Panc1 (cell line): Measurements from ENCODE around the gene FKBP1B. TPM values are rescaled to one million over a fixed set of nuclear protein-coding genes. Genes with fewer than 3 reads are reported as not detected.

Experiments
- ATAC-seq: fragments of 200-7000 bp; cut with Tn5 transposase; 2 replicates; pipeline ENCODE4 v1.9.1; 2020; ENCODE audit warnings: mild to moderate bottlenecking, moderate library complexity
- BruUV-seq: library from RNA; stranded (reverse); fragments of 400-500 nt; replicated peaks from 2 replicates; lab custom pipeline; 2021; lab: Mats Ljungman, UMichigan
- CTCF ChIA-PET: fragments of 300-600 bp; sonication (Branson Sonifier 250); formaldehyde crosslinking; loops from one replicate; lab custom pipeline; 2022; ENCODE audit warnings: antibody characterized with exemption; lab: Charles Lee
- POLR2A ChIA-PET: fragments of 300-600 bp; sonication (Branson Sonifier 250); formaldehyde crosslinking; loops from one replicate; lab custom pipeline; 2022; ENCODE audit warnings: antibody characterized with exemption; lab: Charles Lee
- DNase-seq: peaks from one replicate; pipeline ENCODE4 v3.0.0-alpha.2; 2010; ENCODE audit warnings: low read depth, low spot score
- H3K27ac ChIP-seq: 2 replicates; pipeline ENCODE4 v1.5.1; 2011; ENCODE audit warnings: mild to moderate bottlenecking, low read length, inconsistent platforms
- H3K27me3 ChIP-seq: fragments of 200-500 bp; sonication (Bioruptor generic); 2 replicates; pipeline ENCODE4 v1.6.0; 2014; ENCODE audit warnings: low read length, inconsistent platforms; ENCODE audit not compliant: control insufficient read depth, insufficient read depth
- H3K36me3 ChIP-seq: fragments of 200-500 bp; sonication (Bioruptor generic); 2 replicates; pipeline ENCODE4 v1.5.1; 2014; ENCODE audit warnings: inconsistent platforms, mild to moderate bottlenecking, low read length, moderate library complexity; ENCODE audit not compliant: control insufficient read depth, insufficient read depth
- H3K4me1 ChIP-seq: 2 replicates; pipeline ENCODE4 v1.5.1; 2011; ENCODE audit warnings: inconsistent platforms, mild to moderate bottlenecking, low read length, moderate library complexity; ENCODE audit not compliant: control insufficient read depth, insufficient read depth
- H3K4me3 ChIP-seq, 2 experiments: 2 replicates each; pipeline ENCODE4 v1.5.1; 2011 to 2012; ENCODE audit warnings: low read depth in 2 of 2, low read length in 2 of 2, mild to moderate bottlenecking in 2 of 2, inconsistent platforms in 1 of 2, moderate library complexity in 1 of 2
- H3K9me3 ChIP-seq: fragments of 200-500 bp; sonication (Bioruptor generic); 2 replicates; pipeline ENCODE4 v1.5.1; 2014; ENCODE audit warnings: low read depth, mild to moderate bottlenecking, inconsistent platforms, low read length, moderate library complexity; ENCODE audit not compliant: control insufficient read depth, insufficient read depth
- POLR2AphosphoS5 ChIP-seq: IDR thresholded peaks from 2 replicates; pipeline ENCODE4 v1.6.1; 2012; ENCODE audit warnings: mild to moderate bottlenecking, low read depth, low read length, moderate library complexity
- REST ChIP-seq, 2 experiments: IDR thresholded peaks; 2 replicates each; pipeline ENCODE4 v1.6.1; 2011 to 2012; ENCODE audit warnings: low read depth in 2 of 2, control low read depth in 1 of 2, low read length in 1 of 2, mild to moderate bottlenecking in 1 of 2, moderate library complexity in 1 of 2; ENCODE audit not compliant: insufficient read depth in 1 of 2
- SIN3A ChIP-seq: IDR thresholded peaks from 2 replicates; pipeline ENCODE4 v1.6.1; 2012; ENCODE audit warnings: low read depth, mild to moderate bottlenecking, low read length, moderate library complexity, borderline replicate concordance; ENCODE audit not compliant: insufficient read depth
- TCF7L2 ChIP-seq: IDR thresholded peaks from 2 replicates; pipeline ENCODE4 v1.6.1; 2011; ENCODE audit warnings: mild to moderate bottlenecking, low read depth, low read length, inconsistent platforms
- in situ Hi-C: cut with HindIII; loops from 2 replicates; pipeline ENCODE4 v1.10.0; 2016; ENCODE audit warnings: low sequenced_read_pairs, low pct_unique_long_range_greater_than_20kb
- intact Hi-C: fragments of 100-400 bp; cut with micrococcal nuclease; formaldehyde crosslinking; loops from one replicate; pipeline ENCODE4 v1.10.0; 2022; ENCODE audit not compliant: unreplicated experiment
- total RNA-seq: library from RNA; stranded (reverse); gene quantifications from one replicate; pipeline ENCODE4 v1.2.1, GENCODE V29; 2021; ENCODE audit not compliant: unreplicated experiment
- TF ChIP-seq, protein P1 (sequence below): fragments of 450-650 bp; IDR thresholded peaks from 2 replicates; pipeline ENCODE4 v1.5.1; 2017; ENCODE audit warnings: mild to moderate bottlenecking

FKBP1B gene
- total RNA-seq, 1 experiment from 2014 or later = 19.9 TPM

DNA sequence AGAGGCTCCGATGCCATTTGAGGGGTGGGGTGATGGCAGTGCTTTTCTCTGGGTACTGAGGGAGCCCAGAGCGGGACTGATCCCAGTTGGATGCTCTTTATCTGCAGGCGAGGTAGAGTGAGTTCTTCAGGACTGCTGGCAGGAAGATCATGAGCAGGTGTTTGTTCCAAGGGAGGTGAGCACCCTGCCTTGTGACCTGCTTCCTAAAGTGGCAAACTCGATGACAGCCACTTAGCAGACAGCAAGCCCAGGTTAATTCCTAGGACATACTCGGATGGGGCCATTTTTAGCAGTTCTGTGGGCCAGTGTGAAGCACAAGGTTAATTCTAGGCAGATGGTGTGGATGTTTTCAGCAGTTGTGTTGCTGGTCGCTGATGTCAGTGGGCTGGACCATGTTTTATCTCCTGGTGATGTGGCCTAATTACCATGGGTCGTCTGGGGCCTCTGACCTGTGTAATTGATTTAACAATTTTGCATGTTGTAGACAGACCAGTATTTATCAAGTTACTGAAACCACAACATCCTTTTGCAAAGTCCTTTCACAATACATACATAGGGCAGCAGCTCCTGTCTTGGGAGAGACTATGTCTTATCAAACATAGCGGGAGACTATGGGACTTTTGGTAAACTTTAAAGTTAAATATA, 4.9 kb downstream of the FKBP1B start:
- in situ Hi-C loops = no loop called here

DNA sequence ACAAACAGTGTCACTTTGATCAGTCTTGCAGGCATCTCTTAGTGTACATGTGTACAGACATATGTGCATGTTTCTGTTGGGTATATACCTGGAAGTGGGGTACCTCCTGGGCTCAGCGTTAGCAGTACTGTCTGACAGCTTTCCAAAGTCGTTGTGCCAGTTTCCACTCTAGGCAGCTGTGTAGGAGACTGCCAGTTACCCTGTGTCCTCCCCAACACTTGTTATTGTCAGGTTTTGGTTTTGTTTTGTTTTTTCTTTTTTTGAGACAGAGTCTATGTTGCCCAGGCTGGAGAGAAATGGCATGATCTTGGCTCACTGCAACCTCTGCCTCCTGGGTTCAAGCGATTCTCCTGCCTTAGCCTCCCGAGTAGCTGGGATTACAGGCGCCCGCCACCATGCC, 6.2 kb downstream of the FKBP1B start:
- Histone ChIP-seq H3K4me1 (peaks cover 14% of the 10 kb centered on the region; the same call in 1 of the 2 replicates), H3K4me3 (no peak overlapping the region), H3K36me3 (no peaks in the 10 kb centered on the region), H3K27me3 (no peaks in the 10 kb centered on the region), H3K27ac (no peak overlapping the region), H3K9me3 (no peaks in the 10 kb centered on the region)
- ATAC-seq (no peak), DNase-seq (no peak)
- TF ChIP-seq, protein P1, sequence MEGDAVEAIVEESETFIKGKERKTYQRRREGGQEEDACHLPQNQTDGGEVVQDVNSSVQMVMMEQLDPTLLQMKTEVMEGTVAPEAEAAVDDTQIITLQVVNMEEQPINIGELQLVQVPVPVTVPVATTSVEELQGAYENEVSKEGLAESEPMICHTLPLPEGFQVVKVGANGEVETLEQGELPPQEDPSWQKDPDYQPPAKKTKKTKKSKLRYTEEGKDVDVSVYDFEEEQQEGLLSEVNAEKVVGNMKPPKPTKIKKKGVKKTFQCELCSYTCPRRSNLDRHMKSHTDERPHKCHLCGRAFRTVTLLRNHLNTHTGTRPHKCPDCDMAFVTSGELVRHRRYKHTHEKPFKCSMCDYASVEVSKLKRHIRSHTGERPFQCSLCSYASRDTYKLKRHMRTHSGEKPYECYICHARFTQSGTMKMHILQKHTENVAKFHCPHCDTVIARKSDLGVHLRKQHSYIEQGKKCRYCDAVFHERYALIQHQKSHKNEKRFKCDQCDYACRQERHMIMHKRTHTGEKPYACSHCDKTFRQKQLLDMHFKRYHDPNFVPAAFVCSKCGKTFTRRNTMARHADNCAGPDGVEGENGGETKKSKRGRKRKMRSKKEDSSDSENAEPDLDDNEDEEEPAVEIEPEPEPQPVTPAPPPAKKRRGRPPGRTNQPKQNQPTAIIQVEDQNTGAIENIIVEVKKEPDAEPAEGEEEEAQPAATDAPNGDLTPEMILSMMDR = no peak
- no peak for TF ChIP-seq SIN3A
- no peak for TF ChIP-seq POLR2AphosphoS5
- TF ChIP-seq REST (IDR thresholded peaks at IDR 0.05; ENCODE audit: insufficient read depth in 1 of 2, low read depth in 2 of 2, low read length in 1 of 2) = no peak
- TF ChIP-seq TCF7L2 = no peak
- intact Hi-C loops = no loop called here
- CTCF ChIA-PET = no interaction called here
- POLR2A ChIA-PET = no interaction called here
- in situ Hi-C loops = no loop called here
- BruUV-seq = no TSS peak

More for the DNA sequence above, 4.9 kb downstream of the FKBP1B start:
- Histone ChIP-seq H3K27me3 (no peaks in the 10 kb centered on the region), H3K9me3 (no peaks in the 10 kb centered on the region), H3K27ac (no peak overlapping the region), H3K4me1 (peaks cover 17% of the 10 kb centered on the region; the same call in 1 of the 2 replicates), H3K4me3 (no peak overlapping the region), H3K36me3 (no peaks in the 10 kb centered on the region)
- DNase-seq (no peak), ATAC-seq (no peak)
- TF ChIP-seq SIN3A = no peak
- TF ChIP-seq REST (IDR thresholded peaks at IDR 0.05; ENCODE audit: insufficient read depth in 1 of 2, low read depth in 2 of 2, low read length in 1 of 2) = no peak
- TF ChIP-seq POLR2AphosphoS5 = no peak
- TF ChIP-seq, protein P1 = no peak
- no peak for TF ChIP-seq TCF7L2
- ChIA-PET POLR2A (interaction anchor here (0.5 to 0.6 kb wide), 2 partner anchors 41 to 283 kb away, joined by 3 read pairs; no protein-coding TSS in a partner anchor), CTCF (no interaction called here)
- no TSS peak for BruUV-seq
- intact Hi-C loops = no loop called here
